GM11168 (cell line): ENCODE measurements around the gene IFIT5.
"Not testable (repeated sequence)": the region's sequence is repeated elsewhere in the genome, so short reads cannot be mapped to it uniquely, and the experiment has no call there.

Experiments
- in situ Hi-C: fragments of 300-500 bp; cut with MboI; formaldehyde crosslinking; loops from one replicate; pipeline ENCODE4 v1.12.0; 2022; ENCODE audit warnings: low sequenced_read_pairs; ENCODE audit not compliant: unreplicated experiment

IFIT5 gene

GRCh38 chr10:89391907-89392756 is 22.2 kb upstream of the IFIT5 start, which contains the start of gene IFIT1:
Gene IFIT1, plus strand, starts transcription at chr10:89392623. Its CDS starts 90 bp downstream, at chr10:89392713.
- in situ Hi-C loops, result no loop called here

- in situ Hi-C loops, result no loop called here
Measured at GRCh38 chr10:89392974-89393373, 21.4 kb upstream of the IFIT5 start.

DNA sequence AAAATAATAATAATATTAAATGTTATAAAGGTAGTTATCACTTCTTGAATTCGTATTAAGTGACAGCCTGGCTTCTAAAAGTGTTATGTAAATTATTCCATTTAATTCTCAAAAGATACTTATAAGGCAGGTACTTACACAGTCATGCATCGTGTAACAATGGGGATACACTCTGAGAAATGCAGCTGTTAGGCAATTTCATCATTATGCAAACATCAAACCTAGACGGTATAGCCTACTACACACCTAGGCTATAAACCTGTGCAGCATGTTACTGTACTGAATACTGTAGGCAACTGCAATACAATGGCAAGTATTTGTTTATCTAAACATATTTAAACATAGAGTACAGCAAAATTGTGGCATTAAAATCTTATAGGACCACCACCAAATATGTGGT is 20.5 kb upstream of the IFIT5 start:
- in situ Hi-C loops, result no loop called here

- in situ Hi-C loops, result no loop called here
Measured at GRCh38 chr10:89395141-89395540, 19.2 kb upstream of the IFIT5 start.

DNA sequence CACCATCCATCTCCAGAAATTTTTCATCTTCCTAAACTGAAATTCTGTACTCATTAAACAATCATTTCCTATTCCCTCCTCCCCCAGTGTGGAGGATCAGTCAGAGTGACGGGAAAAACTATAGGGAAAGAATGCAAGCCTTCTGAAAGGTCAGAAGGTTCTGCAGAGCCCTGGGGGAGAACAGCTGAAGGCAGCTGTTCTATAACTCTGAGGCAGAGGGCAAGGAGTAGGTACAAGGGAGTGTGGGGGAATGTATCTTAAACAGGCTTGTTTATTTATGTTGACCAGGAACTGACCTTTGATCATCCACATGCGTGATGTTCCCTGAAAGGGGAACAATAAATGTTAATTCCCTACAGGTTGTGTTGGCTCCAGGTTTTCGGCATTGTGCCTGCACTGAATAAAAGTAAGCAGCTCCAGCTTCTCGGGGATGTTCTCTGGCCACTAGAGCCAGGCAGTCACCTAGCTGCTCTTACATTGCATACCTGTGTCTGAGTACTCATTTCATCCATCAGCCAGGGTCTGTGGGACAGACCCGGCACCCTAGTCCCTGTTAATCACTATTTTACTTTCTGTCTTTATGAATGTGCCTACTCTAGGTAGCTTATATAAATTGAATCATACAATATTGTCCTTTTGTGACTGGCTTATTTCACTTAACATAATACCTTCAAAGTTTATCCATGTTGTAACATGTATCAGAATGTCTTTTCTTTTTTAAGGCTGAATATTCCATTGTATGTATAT is 16.2 kb upstream of the IFIT5 start:
- in situ Hi-C loops, result no loop called here

DNA sequence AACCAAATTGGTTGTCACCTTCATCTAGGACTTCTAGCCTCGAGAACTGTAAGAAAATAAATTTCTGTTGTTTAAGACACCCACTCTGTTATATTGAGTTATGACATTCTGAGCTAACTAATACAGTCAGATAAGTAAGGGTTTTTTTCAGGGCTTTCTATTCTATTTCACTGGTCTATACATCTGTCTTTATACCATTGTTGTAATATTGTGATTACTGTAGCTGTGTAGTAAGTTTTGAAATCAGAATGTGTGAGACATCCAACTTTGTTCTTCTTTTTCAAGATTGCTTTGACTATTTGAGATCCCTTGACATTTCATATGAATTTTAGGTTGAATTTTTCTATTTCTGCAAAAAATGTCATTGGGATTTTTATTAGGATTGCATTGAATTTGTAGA is 14.4 kb upstream of the IFIT5 start:
- in situ Hi-C loops, result no loop called here

DNA sequence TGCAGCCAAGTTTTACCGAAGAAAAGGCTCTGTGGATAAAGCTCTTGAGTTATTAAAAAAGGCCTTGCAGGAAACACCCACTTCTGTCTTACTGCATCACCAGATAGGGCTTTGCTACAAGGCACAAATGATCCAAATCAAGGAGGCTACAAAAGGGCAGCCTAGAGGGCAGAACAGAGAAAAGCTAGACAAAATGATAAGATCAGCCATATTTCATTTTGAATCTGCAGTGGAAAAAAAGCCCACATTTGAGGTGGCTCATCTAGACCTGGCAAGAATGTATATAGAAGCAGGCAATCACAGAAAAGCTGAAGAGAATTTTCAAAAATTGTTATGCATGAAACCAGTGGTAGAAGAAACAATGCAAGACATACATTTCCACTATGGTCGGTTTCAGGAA is 11.3 kb upstream of the IFIT5 start:
- in situ Hi-C loops, result no loop called here

- in situ Hi-C loops, result no loop called here
Measured at GRCh38 chr10:89404104-89405047, 10.0 kb upstream of the IFIT5 start.

GRCh38 chr10:89406178-89406577 is 8.2 kb upstream of the IFIT5 start:
- in situ Hi-C loops, result not testable (repeated sequence)

- in situ Hi-C loops, result not testable (repeated sequence)
Measured at GRCh38 chr10:89407792-89408191, 6.6 kb upstream of the IFIT5 start.

GRCh38 chr10:89409282-89409681 is 5.1 kb upstream of the IFIT5 start:
- in situ Hi-C loops, result not testable (repeated sequence)

DNA sequence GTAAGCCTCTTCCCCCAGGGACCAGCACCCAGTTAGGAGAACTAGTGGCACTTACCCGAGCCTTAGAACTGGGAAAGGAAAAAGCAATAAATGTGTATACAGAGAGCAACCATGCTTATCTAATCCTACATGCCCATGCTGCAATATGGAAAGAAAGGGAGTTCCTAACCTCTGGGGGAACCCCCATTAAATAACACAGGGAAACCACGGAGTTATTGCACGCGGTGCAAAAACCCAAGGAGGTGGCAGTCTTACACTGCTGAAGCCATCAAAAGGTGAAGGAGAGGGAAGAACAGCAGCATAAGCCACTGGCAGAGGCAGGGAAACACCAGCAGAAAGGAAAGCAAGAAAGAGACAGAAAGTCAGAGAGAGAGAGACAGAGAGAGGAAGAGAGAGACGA is 3.8 kb upstream of the IFIT5 start:
- in situ Hi-C loops, result not testable (repeated sequence)

DNA sequence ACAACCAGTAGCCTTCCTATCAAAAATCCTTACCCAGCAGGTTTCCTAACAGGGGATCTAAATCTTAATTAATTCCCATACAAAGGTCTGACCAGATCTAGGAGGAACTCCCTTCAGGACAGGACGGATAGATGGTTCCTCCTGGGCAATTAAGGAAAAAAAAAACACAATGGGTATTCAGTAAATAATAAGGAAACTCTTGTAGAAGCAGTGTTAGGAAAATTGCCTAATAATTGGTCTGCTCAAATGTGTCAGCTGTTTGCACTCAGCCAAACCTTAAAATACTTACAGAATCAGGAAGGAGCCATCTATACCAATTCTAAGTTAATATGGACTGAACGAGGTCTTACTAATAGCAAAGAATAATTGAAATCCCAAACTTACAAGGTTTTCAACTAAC is 3.2 kb upstream of the IFIT5 start:
- in situ Hi-C loops, result not testable (repeated sequence)

GRCh38 chr10:89412276-89412675 is 2.1 kb upstream of the IFIT5 start:
- in situ Hi-C loops, result not testable (repeated sequence)

- in situ Hi-C loops, result no loop called here
Measured at GRCh38 chr10:89413398-89413912, 913 bp upstream of the IFIT5 start.

DNA sequence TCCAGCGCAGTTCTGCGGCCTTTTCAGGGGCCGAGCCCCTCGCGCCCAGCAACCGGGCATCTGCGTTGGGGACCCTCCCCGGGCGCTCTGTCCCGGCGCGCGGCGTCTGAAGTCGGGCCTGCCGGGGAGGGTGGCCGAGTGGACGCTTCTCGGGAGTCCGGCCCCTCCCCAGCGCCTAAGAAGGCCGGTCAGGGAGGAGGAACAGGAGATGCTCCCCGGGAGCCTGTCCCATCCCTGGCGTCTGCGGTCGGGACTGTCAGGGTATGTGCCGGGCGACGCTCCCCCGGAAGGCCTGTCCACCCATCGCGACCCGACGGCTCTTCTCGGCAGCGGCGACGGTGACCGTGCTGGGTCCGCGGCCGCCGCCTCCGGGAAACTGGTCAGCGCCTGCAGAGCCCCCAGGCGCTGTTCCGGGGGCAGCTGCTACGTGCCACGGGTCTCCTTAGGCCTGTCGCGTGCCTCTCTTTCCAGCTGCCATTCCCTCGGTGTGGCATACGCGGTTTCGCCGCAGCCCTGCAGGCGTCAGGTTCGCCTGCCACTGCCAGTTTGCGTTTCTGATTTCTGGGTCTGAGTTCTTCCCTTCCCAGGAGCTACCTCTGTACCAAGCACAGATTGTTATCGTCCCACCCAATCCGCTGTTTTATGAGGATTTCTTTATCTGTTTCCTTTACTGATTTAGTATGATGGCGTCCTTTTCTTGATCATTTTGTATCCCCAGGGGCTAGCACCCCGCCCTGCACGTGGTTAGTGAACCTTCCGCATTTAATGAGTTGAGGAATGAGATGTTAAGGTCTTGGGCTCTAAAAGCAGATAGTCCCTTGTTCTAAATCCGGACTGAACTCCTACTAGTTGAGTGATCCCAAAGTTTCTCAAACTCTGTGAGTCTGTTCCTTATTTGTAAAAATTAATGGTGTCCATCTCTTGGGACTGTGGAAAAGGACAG is 782 bp downstream of the IFIT5 start:
- in situ Hi-C loops, result no loop called here

DNA sequence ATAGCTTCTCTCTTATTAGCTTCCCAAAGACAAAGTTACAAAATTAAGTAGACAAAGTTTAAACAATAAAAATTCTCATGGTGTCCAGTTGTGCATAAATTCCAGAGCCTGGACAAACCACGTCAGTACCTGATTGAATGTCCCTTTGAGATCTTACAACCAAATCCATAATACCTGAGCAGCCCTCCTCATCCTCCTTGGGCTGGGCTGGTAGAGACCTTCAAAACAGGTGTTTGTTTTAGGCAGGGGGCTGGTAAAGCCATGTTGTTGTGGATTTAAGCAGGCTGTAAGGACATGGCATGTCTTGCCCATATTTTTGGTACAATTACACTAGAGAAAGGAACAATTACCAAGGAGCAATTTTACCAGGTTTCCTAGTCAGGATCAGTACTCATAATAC is 2.1 kb downstream of the IFIT5 start:
- in situ Hi-C loops, result no loop called here

DNA sequence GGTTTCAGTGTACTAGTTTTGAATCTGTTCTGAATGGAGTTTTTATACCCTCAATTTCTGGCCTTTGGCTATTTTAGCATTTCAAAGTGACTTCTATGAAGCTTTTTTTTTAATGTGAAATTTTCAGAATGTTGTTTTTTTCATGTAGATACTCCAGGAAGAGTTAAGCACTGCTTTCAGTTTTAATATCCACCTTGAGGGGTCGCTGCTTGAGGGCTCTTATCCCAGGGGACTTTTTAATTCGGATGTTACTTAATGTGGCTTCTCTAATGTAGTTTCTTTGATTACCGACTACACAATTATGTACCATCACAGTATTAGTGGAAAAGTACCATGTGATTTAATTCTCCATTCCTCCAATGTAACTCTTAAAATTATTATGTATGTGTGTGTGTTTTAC is 5.2 kb downstream of the IFIT5 start:
- in situ Hi-C loops, result no loop called here

DNA sequence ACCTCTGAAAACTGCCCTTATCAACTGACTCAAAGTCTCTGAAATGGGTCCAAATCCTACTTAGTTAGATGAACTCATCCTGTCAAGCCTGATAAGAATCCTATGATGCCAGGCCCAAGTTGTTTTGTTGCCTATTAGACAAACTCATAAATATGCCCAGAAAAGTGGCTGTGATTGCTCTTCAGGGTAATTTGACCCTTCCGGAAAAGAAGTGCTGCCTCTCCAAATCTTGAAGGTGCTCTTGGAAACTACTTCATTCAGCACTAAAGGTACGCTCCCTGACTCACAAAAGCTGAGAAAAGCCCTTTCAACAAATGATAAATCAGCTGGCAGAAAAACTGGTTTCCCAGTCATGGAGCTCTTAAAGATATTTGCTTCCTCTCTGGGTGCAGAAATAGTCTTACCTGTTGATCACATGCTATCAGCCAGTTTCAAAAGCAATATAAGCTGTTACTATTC is 6.7 kb downstream of the IFIT5 start:
- in situ Hi-C loops, result no loop called here
